A172 (cell line): ENCODE measurements around the gene SNRNP200. TPM values are rescaled to one million over a fixed set of nuclear protein-coding genes. Genes with fewer than 3 reads are reported as not detected.
A peak's percentile ranks its signal among the peaks of the same experiment; 100 is the strongest.

Source experiments
- DNase-seq: peaks from one replicate; pipeline ENCODE4 v3.0.0-alpha.2; 2015; ENCODE audit warnings: low spot score
- total RNA-seq: library from RNA; depleted of rRNA; stranded (reverse); fragments of >200 nt; shearing (Covaris generic); gene quantifications from 2 replicates; pipeline ENCODE4 v1.2.3, GENCODE V29; 2014; rRNA removed

The SNRNP200 gene
- total RNA-seq, result 33.0 and 38.5 TPM in 2 replicates

DNA sequence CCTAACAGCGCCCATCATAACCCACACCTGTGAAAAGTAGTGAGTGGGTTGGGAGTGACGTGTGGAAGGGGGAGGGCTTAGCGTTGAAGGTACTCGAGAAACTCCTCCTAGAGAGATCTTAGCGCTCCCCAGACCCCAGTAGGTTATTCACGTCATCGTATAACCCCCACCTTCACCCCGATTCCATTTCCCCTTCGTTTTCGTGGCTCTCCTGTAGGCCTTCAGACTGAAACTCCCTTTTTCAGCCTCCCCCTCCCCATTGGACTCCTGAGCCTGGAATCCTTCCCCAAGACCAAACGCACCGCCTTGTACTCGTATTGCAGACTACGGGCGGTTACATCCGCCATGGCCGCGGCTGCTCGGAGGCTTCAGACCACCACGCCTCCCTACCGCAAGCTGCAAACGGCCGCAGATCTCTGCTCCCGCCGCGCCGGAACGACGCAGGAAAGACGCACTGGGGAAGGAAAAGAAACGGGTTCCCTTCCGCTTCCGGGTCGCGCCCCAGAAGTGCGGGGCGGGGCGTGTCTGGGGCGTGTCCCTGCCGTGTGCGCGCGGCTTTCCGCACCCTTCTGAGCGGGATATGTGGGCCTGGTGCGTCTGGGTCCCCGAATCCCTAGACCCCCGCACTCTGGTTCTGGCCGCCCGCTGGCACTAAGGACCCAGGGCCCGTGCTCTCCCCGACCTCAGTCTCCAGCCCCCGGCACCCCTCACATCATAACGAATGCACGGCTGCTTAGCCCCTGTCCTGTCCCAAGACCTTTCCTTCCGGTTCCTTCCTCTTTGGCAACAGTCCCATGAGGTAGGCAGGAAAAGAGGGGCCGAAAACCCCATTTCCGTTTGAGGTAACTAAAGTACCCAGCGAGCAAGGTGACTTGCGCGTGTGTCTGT, at the start of gene SNRNP200:
TSS of gene SNRNP200 (minus strand) at position 456 of the 888 bp plus-strand sequence. CDS start at position 347, 109 bp downstream.
- DNase-seq, result peak; percentile 82

DNA sequence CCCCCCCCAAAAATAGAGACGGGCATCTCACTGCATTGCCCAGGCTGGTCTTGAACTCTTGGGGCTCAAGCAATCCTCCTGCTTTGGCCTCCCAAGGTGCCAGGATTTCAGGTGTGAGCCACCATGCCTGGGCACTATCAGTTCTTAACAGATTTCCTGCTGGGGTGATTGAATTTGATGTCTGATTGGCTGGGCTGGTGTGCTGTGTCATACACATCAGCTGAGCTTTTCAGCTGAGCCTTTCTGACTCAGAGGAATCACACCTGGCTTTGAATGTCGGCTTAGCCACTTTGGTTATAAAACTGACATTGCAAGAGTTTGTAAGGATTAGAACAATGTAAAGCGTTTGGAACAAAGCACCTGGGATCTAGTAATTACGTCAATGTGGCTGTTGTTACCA, 49.1 kb upstream of the SNRNP200 start:
- DNase-seq, result no peak

DNA sequence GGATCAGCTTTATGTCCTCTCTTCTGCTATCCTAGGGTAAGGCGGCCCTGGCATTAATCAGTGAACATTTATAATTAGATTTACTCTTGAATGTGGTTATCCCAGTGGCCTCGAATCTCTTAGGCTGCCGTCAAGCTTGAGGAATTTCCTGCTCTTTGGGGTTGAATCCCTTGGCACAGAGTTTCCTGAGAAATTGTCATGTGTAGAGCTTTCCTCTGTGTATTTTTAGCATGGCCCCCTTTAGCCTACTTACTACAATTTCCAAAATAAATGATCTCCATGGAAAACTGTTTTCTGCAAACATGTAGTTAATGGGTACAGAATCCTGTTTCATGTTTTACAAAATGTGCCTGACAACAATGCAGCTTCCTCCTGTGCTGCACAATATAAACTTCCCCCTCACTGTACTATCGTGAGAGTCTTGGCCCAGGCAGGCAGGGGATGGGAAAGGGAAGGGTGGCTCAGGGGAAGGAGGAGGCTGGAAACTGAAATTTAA, 48.3 kb upstream of the SNRNP200 start:
- no peak for DNase-seq

DNA sequence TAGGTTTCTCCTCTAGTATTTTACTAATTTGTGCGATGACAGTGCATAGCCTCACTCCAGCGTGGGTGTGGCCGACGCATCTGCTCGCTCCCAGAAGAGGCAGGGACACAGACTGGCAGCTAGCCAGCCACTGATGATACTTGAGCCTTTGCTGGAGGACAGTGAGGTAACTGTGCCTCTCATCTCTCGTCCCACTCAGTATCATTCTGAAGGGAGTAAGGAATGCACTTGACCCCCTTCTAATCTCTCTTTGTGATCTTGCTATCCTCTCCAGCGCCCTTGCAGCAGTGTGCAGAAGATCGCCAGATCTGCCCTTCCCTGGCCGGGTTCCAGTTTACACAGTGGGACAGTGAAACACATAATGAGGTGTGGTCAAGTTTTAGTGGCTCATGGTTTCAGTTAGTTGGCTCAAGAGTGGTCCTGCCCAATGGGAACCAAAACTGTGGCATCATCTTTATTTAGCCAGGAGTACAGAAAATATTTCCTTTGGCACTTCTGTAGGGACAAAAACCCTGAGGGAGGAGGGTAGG, 47.8 kb upstream of the SNRNP200 start:
- no peak for DNase-seq

DNA sequence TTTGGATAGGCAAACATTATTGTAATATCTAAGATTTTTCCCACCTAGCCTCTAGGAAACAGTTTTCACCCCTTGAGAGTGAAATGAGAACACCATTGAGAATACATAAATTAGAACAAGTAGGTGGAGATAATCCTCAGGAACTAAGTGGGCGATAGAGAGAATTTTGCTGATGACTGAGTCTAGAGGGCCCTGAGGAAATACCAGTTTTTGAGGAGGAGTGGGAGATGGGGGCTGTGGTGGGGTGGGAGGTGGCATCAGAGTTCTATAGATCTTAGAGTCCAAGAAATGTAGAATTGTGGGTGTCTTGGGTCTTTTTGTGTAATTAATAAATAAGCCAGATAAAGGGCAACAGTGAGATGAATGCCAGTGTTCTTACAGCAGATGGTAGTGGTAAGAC, 42.0 kb upstream of the SNRNP200 start:
- DNase-seq, result no peak

DNA sequence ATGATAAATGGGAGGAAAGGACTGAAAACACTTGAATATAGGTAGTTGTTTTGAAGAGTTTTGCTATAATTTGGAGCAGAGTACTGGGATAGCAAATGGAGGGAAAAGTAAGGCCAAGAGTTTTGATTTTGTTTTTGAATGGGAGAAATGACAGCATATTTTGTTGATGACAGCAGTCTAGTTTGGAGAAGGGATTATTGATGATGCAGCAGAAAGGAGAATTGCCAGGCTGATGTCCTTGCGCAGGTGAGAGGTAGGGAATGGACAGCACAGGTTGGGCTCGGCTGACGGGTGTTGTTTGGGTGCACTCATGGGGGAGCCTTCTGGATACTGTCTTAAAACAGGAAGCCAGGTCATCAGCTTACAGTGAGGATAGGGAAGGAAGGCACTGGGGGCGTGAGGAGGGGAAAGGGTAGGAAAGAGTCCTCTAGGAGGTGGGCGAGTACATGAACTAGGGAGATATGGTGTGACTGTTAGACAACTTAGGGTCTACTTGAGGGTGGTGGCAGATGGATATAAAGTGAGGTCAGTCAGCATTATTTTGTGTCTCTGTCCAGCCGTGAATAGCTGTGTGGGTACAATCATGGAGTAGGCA, 40.6 kb upstream of the SNRNP200 start:
- DNase-seq, result no peak

DNA sequence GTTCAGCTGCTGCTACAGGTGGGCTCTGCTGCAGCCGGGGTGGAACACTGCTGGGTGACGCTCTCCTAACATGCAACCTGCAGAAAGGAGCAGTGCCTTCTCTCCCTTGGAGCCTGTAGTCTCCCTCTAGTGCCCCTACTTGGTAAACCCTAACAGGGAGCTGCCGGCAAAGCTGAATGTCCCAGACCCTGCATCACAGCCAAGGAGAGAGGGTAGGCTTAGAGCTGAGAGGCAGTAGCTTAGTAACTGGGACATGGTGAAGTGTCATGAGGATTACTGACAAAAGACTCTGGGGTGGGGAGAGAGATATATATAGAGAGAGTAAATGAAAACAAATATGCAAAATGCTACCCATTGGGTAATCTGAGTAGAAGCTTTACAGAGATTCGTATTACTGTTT, 40.1 kb upstream of the SNRNP200 start:
- DNase-seq, result no peak

DNA sequence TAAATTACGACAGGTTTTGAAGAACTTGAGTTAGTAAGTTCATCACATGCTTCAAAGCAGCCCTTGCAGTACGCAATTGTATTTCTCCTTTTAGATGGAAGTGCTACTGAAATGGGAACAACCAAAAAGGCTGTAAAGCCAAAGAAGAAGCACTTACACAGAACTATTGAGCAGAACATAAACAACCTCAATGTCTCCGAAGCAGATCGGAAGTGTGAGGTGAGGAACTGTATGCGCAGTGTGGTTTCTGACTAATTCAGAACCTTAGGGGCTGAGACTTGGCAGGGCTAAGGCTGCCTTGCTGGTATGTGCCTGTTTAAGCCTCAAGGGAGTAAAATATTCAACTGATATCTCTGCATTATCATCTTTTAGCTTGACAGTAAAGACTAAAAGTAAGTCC, 38.7 kb upstream of the SNRNP200 start:
- no peak for DNase-seq

DNA sequence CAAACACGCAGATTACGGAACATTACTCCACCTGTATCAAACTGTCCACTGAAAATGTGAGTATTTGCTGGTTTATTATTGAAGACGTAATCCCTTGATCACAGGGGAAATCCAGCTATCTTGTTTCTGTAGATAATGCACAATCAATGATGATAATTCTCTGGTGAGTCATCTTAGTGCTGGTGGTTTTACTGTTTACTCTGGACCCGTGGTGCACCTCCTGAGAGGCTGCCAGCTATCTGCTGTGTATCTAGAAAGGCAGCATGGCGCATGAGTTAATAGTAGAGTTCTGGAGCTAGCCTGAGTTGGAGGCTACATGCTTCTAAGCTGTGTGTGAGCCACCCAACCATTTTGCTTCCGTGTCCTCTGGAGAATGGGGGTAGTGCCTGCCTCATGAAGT, 36.7 kb upstream of the SNRNP200 start:
- peak; percentile 90 for DNase-seq

DNA sequence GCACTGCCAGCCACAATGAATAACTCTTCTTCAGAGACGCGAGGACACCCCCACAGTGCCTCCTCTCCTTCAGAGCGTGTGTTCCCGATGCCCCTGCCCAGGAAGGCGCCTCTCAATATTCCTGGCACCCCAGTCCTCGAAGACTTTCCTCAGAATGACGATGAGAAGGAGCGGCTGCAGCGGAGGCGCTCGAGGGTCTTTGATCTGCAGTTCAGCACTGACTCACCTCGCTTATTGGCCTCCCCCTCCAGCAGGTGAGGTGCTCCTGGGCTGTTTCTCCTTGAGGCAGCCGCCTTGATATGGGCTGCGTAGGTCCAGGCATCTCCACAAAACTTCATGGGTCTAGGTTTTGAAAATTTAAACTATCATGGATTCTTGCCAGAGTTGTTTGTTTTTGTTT, 36.3 kb upstream of the SNRNP200 start:
- DNase-seq, result no peak

DNA sequence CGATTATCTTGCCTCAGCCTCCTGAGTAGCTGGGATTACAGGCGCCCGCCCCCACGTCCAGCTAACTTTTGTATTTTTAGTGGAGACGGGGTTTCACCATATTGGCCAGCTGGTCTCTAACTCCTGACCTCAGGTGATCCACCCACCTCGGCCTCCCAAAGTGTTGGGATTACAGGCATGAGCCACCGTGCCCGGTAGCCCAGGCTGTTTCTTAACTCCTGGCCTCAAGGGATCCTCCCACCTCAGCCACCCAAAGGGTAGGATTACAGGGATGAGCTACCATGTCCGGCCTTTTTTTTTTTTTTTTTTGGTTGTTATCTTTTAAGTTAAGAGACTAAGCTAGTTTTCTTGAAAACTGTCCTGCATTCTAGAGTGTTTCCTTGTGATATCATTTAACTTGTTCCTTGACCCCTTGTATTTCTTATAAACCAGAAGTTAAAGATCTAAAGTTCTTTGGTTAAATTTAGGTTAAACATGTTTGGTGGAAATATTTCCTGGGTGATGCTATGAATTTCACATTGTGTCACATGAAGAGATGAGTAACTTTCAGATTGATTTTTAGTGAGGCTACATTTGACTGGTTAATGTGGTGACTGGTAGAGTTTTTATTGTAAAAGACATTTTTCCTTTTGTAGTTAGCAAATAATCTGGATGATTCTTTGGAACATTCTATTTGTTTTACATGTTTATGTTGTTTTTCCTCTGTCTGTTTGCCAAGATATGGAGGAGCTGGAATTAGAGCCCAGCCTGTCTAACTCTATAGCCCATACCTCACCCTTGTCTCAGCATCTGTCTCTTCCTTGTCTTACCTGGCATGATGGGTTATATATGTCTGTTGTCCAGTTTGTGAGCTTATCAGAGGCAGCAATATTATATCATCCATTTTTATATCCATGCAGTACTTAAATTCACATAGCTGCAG, 35.4 kb upstream of the SNRNP200 start:
- DNase-seq, result no peak

DNA sequence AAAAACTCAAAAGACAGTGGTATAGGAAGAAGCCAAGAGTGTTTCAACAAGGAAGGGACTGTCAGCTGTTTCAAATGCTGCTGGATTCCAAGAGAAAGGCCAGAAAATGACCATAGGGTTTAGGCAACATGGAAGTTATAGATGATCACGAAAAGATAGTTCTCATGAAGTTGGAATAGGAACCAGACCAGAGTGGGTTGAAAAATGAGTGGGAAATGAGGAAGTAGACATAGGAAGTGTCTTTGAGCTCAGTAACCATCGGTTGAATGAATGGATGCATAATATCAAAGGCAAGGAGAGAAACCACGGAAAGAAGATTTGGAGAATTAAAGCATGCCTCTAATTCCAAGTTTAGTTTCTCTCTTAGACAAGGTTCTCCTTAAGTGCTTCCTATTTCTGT, 31.5 kb upstream of the SNRNP200 start:
- DNase-seq, result no peak

DNA sequence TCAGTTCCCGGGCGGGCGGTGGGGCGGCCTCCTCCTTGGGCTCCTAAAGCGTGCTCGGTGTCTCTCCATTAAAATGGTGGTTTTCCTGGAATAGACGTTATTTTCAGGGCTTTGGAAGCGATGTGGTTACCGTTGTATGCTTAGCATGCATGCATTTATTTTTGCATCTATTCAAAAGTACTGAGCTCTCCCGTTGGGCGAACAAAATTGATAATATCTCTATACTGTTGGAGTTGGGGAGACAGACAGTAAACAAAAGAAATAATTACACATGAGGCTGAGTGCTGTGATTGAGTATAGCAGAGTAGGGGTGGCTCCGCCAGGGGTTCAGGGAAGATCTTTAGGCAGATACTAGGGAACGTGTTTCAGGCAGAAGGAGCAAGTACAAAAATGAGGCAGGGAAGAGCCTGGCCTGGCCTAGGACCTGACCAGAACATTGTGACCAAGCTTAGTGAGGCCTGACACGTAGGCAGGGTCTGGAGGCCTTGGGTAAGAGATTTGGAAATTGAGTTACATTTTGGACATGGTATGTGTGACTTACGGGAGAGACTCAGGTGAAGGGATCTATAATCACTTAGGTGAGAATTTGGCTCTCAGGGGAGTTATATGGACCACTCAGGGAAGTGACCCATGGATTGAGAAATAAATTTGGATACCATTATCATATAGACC, 30.9 kb upstream of the SNRNP200 start:
- DNase-seq, result no peak

DNA sequence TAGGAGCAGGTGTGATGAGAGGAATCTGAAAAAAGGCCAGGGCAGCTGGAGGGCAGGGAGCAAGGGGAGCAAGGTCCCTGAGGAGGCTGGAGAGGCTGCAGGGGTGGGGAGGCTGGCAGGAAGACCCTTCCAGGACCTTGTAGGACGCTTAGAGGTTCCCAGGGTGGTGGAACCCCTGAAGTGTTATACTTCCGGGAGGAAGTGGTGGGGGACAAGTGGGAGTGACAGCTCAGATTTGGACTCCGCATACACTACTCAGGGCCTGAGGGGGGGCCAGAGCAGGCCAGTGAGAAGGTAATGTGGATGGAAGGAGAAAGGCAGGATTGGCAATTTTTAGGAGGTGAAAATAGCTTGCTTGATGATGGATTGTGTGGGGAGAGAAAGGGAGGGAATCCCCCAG, 28.4 kb upstream of the SNRNP200 start:
- no peak for DNase-seq

DNA sequence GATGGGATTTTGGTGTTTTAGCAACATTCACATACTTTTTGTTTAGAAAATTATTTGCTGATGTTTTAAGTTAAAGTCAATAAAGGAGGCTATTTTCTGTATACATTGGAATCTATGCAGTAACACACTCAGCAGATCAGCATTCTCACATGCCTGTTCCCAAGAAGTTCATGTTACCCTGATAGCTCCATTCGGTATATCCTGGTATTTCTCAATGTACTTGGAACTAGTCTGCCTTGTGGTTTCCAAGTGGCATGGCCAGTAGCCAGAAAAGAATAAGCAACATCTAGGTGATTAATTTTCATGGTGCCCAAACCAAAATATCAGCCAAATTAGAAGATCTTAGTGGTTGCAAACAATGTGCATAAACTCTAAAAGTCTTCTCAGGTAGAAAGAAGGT, 25.1 kb upstream of the SNRNP200 start:
- peak; percentile 42 for DNase-seq

DNA sequence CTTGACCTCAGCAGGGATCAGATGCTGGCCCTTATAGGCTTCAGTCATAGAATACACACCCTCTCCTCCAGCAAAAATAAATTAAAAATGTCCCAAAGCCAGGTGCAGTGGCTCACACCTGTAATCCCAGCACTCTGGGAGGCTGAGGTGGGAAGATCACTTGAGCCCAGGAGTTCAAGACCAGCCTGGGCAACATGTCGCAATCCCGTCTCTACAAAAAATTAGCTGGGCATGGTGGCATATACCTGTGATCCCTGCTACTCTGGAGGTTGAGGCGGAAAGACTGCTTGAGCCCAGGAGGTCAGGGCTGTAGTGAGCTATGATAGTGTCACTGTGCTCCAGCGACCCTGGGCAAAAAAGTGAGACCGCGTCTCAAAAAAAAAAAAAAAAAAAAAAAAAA, 24.5 kb upstream of the SNRNP200 start:
- no peak for DNase-seq

DNA sequence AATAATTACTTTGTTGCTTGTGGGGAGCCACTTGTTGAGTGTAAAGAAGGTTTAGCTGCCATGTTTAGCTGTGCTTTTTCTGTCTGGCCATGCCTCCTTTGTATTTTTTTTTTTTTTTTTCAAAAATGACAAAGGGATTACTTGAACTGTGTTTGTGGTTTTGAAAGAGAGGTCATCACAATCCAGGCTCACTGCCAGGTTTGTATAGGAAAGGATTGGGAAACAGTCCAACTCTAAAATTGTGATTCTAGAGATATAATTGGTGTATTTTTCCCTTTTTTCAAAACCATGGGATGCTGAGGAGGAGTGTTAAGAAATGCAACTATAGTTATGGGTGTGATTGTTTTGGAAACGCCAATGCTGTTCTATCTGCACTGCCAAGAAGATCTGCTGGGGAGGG, 24.1 kb upstream of the SNRNP200 start:
- DNase-seq, result peak; percentile 70

DNA sequence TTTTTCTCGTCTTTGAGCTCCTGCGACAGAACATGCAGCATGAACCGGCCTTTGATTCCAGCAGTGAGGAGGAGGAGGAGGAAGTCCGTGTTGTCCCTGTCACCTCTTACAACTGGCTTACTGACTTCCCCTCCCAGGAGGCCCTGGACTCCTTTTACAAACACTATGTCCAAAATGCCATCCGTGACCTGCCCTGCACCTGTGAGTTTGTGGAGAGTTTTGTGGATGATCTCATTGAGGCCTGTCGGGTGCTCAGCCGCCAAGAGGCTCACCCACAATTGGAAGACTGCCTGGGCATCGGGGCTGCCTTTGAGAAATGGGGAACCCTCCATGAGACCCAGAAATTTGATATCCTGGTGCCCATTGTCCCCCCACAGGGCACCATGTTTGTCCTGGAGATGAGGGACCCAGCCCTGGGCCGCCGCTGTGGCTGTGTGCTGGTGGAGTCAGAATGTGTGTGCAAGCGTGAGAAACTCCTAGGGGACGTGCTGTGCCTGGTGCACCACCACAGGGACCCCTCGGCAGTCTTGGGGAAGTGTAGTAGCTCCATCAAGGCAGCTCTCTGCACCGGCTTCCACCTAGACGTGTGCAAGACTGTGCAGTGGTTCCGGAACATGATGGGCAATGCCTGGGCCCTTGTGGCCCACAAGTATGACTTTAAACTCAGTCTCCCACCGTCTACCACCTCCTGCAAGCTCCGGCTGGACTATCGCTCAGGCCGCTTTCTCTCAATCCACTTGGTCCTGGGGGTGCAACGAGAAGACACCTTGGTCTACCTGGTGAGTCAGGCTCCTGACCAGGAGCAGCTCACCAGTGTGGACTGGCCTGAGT, 21.9 kb upstream of the SNRNP200 start:
- DNase-seq, result no peak

DNA sequence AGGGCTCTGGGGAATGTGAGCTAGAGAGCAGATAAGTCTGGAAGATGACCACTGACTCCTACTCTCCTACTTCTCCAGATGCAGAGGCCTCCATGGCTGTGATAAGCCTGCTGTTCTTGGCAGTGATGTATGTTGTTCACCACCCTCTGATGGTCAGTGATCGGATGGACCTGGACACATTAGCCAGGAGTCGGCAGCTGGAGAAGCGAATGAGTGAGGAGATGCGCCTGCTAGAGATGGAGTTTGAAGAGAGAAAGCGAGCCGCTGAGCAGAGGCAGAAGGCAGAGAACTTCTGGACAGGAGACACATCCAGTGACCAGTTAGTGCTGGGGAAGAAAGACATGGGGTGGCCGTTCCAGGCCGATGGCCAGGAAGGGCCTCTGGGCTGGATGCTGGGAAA, 21.2 kb upstream of the SNRNP200 start:
- DNase-seq, result no peak

DNA sequence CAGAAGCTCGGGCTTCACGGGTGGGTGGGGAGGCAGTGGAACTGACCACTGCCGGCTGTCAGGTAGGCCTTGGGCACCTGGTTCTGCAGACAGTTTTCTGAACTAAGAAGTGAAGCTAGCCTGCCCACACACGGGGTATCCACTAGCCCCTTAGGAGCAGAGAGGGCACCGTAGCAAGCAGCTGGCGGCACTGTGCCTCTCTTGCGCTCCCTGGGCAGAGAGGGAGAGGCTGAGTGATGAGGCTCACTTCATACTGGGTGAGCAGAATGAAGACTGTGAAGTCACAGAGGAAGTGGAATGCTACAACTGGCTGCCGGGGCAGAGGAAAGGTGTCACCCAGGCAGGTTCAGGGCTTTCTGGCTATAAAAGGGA, 20.5 kb upstream of the SNRNP200 start:
- no peak for DNase-seq
